Osteocyte (in vitro differentiated cells): ENCODE results near the gene OPCML. TPM values are rescaled to one million over a fixed set of nuclear protein-coding genes. Genes with fewer than 3 reads are reported as not detected.

Experiments used
- DNase-seq: peaks from one replicate; pipeline ENCODE4 v3.0.0; 2021; ENCODE audit warnings: mixed read lengths; ENCODE audit not compliant: unreplicated experiment; ENCODE audit errors: extremely low spot score
- H3K27ac Mint-ChIP-seq: one replicate; pipeline ENCODE4 v1.8.0; 2021; ENCODE audit warnings: mild to moderate bottlenecking, mixed read lengths; ENCODE audit not compliant: unreplicated experiment
- H3K27me3 Mint-ChIP-seq: one replicate; pipeline ENCODE4 v1.8.0; 2021; ENCODE audit warnings: mixed read lengths; ENCODE audit not compliant: unreplicated experiment
- H3K36me3 Mint-ChIP-seq: one replicate; pipeline ENCODE4 v1.8.0; 2021; ENCODE audit warnings: mixed read lengths; ENCODE audit not compliant: unreplicated experiment
- H3K4me1 Mint-ChIP-seq: one replicate; pipeline ENCODE4 v1.8.0; 2021; ENCODE audit warnings: mixed read lengths; ENCODE audit not compliant: unreplicated experiment
- H3K4me3 Mint-ChIP-seq: one replicate; pipeline ENCODE4 v1.8.0; 2021; ENCODE audit warnings: mild to moderate bottlenecking, moderate library complexity, mixed read lengths; ENCODE audit not compliant: unreplicated experiment
- H3K9me3 Mint-ChIP-seq: one replicate; pipeline ENCODE4 v1.8.0; 2021; ENCODE audit warnings: mixed read lengths; ENCODE audit not compliant: unreplicated experiment
- CTCF ChIP-seq: fragments of 200-600 bp; sonication (generic); IDR thresholded peaks from 2 replicates; pipeline ENCODE4 v1.5.0; 2021; ENCODE audit warnings: antibody characterized with exemption, mild to moderate bottlenecking, moderate library complexity
- total RNA-seq: library from RNA; stranded (reverse); gene quantifications from 2 replicates; pipeline ENCODE4 v1.2.1, GENCODE V29; 2021

The OPCML gene
- total RNA-seq, 1 donor from 2014 or later: 0.11 TPM

GRCh38 chr11:133024301-133024700 lies 508.0 kb downstream of the OPCML start:
- DNase-seq: no peak
- peaks cover 3% of the 10 kb centered on the region for H3K27me3 Mint-ChIP-seq

GRCh38 chr11:133023232-133023631 lies 509.1 kb downstream of the OPCML start:
- Mint-ChIP-seq H3K27ac (no peak overlapping the region), H3K36me3 (no peaks in the 10 kb centered on the region), H3K4me1 (no peaks in the 10 kb centered on the region), H3K27me3 (peaks cover 5% of the 10 kb centered on the region), H3K9me3 (no peaks in the 10 kb centered on the region), H3K4me3 (no peak overlapping the region)
- DNase-seq: no peak
- no peak for TF ChIP-seq CTCF

More at GRCh38 chr11:133024301-133024700, 508.0 kb downstream of the OPCML start:
- Mint-ChIP-seq H3K4me1 (no peaks in the 10 kb centered on the region), H3K36me3 (no peaks in the 10 kb centered on the region), H3K4me3 (no peak overlapping the region), H3K9me3 (no peaks in the 10 kb centered on the region), H3K27ac (no peak overlapping the region)
- TF ChIP-seq CTCF: no peak

GRCh38 chr11:133021553-133021952 lies 510.7 kb downstream of the OPCML start:
- Mint-ChIP-seq H3K27me3 (peaks cover 6% of the 10 kb centered on the region), H3K36me3 (no peaks in the 10 kb centered on the region), H3K27ac (no peak overlapping the region), H3K4me3 (no peak overlapping the region), H3K4me1 (no peaks in the 10 kb centered on the region), H3K9me3 (no peaks in the 10 kb centered on the region)
- no peak for DNase-seq
- no peak for TF ChIP-seq CTCF

- no peaks in the 10 kb centered on the region for H3K9me3 Mint-ChIP-seq
These were observed 512.0 kb downstream of the OPCML start for GRCh38 chr11:133020372-133020714.

More at GRCh38 chr11:133020372-133020714, 512.0 kb downstream of the OPCML start:
- no peaks in the 10 kb centered on the region for H3K4me1 Mint-ChIP-seq
- DNase-seq: no peak
- TF ChIP-seq CTCF: no peak
- H3K4me3 Mint-ChIP-seq: no peak overlapping the region
- no peaks in the 10 kb centered on the region for H3K36me3 Mint-ChIP-seq
- peaks cover 6% of the 10 kb centered on the region for H3K27me3 Mint-ChIP-seq
- H3K27ac Mint-ChIP-seq: no peak overlapping the region
